ENCODE data around the gene GPRC5B.

GPRC5B gene

GRCh38 chr16:19830902-19831560 lies 53.6 kb downstream of the GPRC5B start:
- H3K4me3 ChIP-seq (ENCODE audit: low read depth, low read length): no peak overlapping the region
- DNase-seq (ENCODE audit: low read depth, low spot score): no peak
- in situ Hi-C loops (cut with HindIII; ENCODE audit: low sequenced_read_pairs): no loop called here
- no peak for TF ChIP-seq CTCF (IDR thresholded peaks at IDR 0.05; ENCODE audit: low read depth, low read length)

DNA sequence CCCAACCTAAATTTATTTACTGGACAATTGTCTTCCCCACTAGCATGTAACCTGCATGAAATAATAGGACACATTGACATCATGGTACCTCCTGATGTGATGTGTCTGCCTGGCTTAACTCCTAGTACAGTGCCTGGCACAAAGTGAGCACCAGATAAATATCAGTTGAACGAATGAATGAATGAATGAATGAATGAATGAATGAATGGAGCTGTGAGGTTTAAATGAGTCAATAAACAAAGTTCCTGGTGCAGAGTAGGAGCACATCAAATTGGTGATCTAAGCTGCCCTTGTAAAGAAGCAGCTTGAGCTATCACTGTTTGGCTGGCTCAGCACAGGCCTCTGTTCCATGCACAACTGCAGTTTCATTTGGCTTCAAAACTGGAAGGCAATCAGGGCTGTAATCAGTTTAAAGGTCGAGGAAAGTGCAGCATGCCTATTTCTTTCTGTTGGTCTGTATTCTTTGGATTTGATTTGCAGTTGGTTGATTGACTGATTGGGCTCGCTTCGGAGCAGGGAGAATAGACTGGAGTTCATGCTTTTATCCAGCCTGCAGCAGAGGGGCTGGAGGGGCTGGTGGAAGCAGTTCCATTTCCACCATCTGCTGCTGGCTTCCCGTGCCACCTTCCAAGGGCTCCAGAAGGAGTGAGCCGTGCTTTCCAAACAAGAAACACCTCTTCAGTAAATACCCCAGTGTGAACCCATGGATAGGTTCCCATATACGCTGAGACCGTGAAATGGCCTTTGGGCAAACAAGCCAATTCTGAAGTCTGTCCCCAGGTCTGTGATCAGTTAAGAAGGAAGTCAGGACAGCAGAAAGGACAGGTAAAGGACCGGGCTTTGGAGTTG lies 54.6 kb downstream of the GPRC5B start:
- H3K4me3 ChIP-seq (ENCODE audit: low read depth, low read length): no peak overlapping the region
- TF ChIP-seq CTCF (IDR thresholded peaks at IDR 0.05; ENCODE audit: low read depth, low read length): no peak
- no peak for DNase-seq (ENCODE audit: low read depth, low spot score)
- in situ Hi-C loops (cut with HindIII; ENCODE audit: low sequenced_read_pairs): no loop called here

DNA sequence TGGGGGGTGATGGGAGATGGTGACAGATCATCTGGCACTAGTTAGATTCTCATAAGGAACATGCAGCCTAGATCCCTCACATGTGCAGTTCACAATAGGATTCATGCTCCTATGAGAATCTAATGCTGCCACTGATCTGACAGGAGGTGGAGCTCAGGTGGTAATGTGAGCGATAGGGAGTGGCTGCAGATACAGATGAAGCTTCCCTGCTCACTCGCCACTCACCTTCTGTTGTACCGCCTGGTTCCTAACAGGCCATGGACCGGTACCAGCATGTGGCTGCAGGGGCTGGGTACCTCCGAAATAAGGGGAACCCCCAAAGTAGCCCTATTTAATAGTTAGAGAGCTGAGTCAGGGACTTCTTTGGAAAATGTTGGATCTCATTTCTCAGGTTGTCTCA lies 60.4 kb downstream of the GPRC5B start:
- TF ChIP-seq CTCF (IDR thresholded peaks at IDR 0.05; ENCODE audit: low read depth, low read length): no peak
- no peak for DNase-seq (ENCODE audit: low read depth, low spot score)
- in situ Hi-C loops (cut with HindIII; ENCODE audit: low sequenced_read_pairs): no loop called here
- H3K4me3 ChIP-seq (ENCODE audit: low read depth, low read length): no peak overlapping the region

DNA sequence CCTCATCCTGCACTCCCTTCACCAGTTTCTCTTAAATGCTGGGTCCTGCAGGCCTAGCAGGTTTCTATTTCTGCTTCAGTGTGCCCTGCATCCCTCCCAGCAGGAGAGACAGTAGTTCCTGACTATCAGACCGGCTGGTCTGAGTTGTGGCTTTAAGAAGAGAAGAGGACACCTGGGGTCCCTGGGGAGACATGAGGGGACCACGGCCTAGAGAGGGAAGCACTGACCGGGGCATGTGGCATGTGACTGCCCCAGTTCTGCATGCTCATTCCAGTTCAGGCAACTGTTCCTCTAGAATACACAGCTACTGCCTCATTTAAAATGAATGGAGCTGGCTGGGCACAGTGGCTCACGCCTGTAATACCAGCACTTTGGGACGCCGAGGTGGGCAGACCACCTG lies 61.3 kb downstream of the GPRC5B start:
- H3K4me3 ChIP-seq (ENCODE audit: low read depth, low read length): no peak overlapping the region
- in situ Hi-C loops (cut with HindIII; ENCODE audit: low sequenced_read_pairs): no loop called here
- no peak for DNase-seq (ENCODE audit: low read depth, low spot score)
- no peak for TF ChIP-seq CTCF (IDR thresholded peaks at IDR 0.05; ENCODE audit: low read depth, low read length)

DNA sequence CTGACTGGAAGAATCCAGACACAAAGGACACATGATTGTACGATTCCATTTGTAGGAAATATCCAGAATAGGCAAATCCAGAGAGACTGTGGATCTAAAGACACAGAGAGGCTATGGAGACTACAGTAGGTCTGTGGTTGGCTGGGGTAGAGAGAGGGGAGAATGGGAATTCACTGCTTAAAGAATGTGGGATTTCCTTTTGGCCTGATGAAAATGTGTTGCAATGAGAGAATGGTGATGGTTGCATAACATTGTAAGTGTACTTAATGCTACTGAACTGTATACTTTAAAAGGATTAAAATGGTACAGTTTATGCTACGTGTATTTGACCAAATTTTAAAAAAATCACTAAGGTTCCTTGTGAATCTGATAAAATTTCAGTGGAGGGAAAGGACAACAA lies 62.1 kb downstream of the GPRC5B start:
- DNase-seq (ENCODE audit: low read depth, low spot score): no peak
- no peak overlapping the region for H3K4me3 ChIP-seq (ENCODE audit: low read depth, low read length)
- in situ Hi-C loops (cut with HindIII; ENCODE audit: low sequenced_read_pairs): no loop called here
- no peak for TF ChIP-seq CTCF (IDR thresholded peaks at IDR 0.05; ENCODE audit: low read depth, low read length)

DNA sequence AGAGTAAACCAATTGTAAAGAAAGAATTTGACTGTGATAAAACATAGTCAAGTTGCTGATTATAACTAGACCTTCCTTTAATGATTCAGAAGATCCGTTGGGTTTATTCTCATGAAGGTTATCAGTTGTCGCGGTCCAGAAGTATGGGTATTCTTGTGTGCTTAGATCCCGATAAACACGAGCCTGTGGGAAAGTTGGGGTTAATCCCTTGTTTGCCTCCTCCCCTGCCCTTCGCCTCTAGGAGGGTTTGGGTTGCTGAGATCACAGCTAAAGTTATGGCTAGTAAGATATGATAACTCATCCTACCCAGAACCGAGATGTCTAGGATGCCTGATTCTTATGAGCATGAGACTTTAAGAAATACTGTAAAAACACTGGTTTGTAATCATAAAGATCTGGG lies 66.8 kb downstream of the GPRC5B start:
- no peak overlapping the region for H3K4me3 ChIP-seq (ENCODE audit: low read depth, low read length)
- no peak for DNase-seq (ENCODE audit: low read depth, low spot score)
- in situ Hi-C loops (cut with HindIII; ENCODE audit: low sequenced_read_pairs): no loop called here
- TF ChIP-seq CTCF (IDR thresholded peaks at IDR 0.05; ENCODE audit: low read depth, low read length): no peak

All from astrocyte of the spinal cord (primary cell).